Prostate gland (tissue), 2 donors: ENCODE data around the gene PSMB11. TPM values are rescaled to one million over a fixed set of nuclear protein-coding genes. Genes with fewer than 3 reads are reported as not detected.

Experiments
- DNase-seq: peaks from one replicate; pipeline ENCODE4 v3.0.0-alpha.2; 2019; ENCODE audit warnings: low spot score
- H3K27ac ChIP-seq, 2 donors: fragments of 200-600 bp; sonication (generic); 2 replicates each; pipeline ENCODE4 v1.5.1; 2017 to 2019
- H3K27me3 ChIP-seq: fragments of 200-600 bp; sonication (generic); replicated peaks from 2 replicates; pipeline ENCODE4 v1.5.1; 2019; ENCODE audit not compliant: insufficient read depth
- H3K36me3 ChIP-seq, 2 donors: fragments of 200-600 bp; sonication (generic); 1 replicate in 1 of 2; 2 replicates in 1 of 2; pipeline versions ENCODE4 v1.5.1 to v1.8.1; 2017 to 2019
- H3K4me1 ChIP-seq: fragments of 200-600 bp; sonication (generic); replicated peaks from 2 replicates; pipeline ENCODE4 v1.5.1; 2019
- H3K4me3 ChIP-seq, 2 donors: fragments of 200-600 bp; sonication (generic); 2 replicates each; pipeline ENCODE4 v1.5.1; 2017 to 2019
- H3K9me3 ChIP-seq: fragments of 200-600 bp; sonication (generic); 2 replicates; pipeline ENCODE4 v1.5.1; 2017
- POLR2A ChIP-seq: fragments of 450-650 bp; IDR thresholded peaks from one replicate; pipeline ENCODE4 v1.6.1; 2016; ENCODE audit warnings: antibody characterized with exemption, mild to moderate bottlenecking
- POLR2AphosphoS5 ChIP-seq: sonication (generic); formaldehyde crosslinking; IDR thresholded peaks from one replicate; pipeline ENCODE4 v1.6.1; 2017; ENCODE audit warnings: antibody characterized with exemption
- WGBS: methylation state at CpG from one replicate; pipeline ENCODE4 v1.1.5; 2018; 5-methylcytosine and 5-hydroxymethylcytosine counted together
- intact Hi-C: fragments of 100-400 bp; cut with DNase I; formaldehyde crosslinking; loops from one replicate; pipeline ENCODE4 v1.14.2; 2022
- total RNA-seq, 2 donors: library from RNA; depleted of rRNA; stranded (reverse); fragments of >200 nt; gene quantifications; one replicate each; pipeline ENCODE4 v1.1.0, GENCODE V29; 2016
- TF ChIP-seq, protein P1 (sequence below), 4 experiments: fragments of 200-600 bp in 2 of 4; fragments of 450-650 bp in 2 of 4; sonication (generic) in 2 of 4; IDR thresholded peaks; 1 replicate in 3 of 4; 2 replicates in 1 of 4; pipeline ENCODE4 v1.5.1; 2016 to 2019; ENCODE audit warnings: antibody characterized with exemption in 4 of 4, mild to moderate bottlenecking in 2 of 4, moderate library complexity in 2 of 4

The PSMB11 gene
- total RNA-seq, 2 donors from 2014 or later = not detected

DNA sequence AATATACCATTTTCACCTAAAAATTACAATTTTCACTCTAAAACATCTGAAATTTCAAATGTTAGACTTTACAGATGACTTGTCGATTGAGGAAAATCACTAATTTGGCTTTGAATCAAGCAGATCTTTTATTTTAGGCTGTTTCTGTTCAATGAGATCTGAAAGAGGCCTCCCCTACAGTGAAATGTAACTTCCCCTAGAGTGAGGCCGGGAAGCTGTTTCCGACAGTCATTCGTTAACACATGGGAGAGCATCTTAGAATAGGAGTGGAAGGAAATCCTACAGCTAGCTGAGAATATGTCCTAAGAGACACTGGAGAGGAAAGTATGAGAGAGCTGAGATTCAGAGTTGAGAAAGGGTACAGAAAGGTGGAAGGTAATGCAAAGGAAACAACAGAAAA is 26.4 kb upstream of the PSMB11 start:
- no peak for DNase-seq
- Histone ChIP-seq H3K4me3 (no peak overlapping the region), H3K27ac (no peak overlapping the region), H3K36me3 (no peaks in the 10 kb centered on the region), H3K4me1 (no peaks in the 10 kb centered on the region), H3K9me3 (no peaks in the 10 kb centered on the region), H3K27me3 (no peaks in the 10 kb centered on the region)
- WGBS = 94% methylated on average over 4 of the region's 4 CpGs
- TF ChIP-seq POLR2AphosphoS5 = no peak
- TF ChIP-seq POLR2A = no peak
- TF ChIP-seq, protein P1, sequence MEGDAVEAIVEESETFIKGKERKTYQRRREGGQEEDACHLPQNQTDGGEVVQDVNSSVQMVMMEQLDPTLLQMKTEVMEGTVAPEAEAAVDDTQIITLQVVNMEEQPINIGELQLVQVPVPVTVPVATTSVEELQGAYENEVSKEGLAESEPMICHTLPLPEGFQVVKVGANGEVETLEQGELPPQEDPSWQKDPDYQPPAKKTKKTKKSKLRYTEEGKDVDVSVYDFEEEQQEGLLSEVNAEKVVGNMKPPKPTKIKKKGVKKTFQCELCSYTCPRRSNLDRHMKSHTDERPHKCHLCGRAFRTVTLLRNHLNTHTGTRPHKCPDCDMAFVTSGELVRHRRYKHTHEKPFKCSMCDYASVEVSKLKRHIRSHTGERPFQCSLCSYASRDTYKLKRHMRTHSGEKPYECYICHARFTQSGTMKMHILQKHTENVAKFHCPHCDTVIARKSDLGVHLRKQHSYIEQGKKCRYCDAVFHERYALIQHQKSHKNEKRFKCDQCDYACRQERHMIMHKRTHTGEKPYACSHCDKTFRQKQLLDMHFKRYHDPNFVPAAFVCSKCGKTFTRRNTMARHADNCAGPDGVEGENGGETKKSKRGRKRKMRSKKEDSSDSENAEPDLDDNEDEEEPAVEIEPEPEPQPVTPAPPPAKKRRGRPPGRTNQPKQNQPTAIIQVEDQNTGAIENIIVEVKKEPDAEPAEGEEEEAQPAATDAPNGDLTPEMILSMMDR (IDR thresholded peaks at IDR 0.05) = no peak
- intact Hi-C loops = no loop called here

DNA sequence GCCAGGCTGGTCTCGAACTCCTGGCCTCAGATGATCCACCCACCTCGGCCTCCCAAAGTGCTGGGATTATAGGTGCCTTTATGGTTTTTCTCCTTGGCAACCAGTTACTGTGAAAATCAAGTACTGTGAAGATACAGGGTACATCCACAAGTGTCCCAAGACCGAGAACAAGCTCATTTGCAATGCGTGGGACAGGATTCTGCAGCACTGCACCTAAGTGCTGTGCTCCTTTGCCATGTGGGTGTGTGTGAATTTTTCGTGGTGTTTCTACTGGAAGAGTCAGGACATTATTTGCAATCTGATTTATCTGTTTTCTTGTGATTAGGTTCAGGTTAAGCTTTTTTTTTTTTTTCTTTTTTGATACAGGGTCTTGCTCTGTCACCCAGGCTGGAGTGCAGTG is 24.9 kb upstream of the PSMB11 start:
- intact Hi-C loops = no loop called here
- no peak overlapping the region for H3K27ac ChIP-seq
- H3K4me1 ChIP-seq = no peaks in the 10 kb centered on the region
- WGBS = 81% methylated on average over 5 of the region's 5 CpGs
- no peaks in the 10 kb centered on the region for H3K27me3 ChIP-seq
- TF ChIP-seq POLR2AphosphoS5 (no peak), POLR2A (no peak)
- TF ChIP-seq, protein P1 (IDR thresholded peaks at IDR 0.05) = no peak
- H3K4me3 ChIP-seq = no peak overlapping the region
- no peaks in the 10 kb centered on the region for H3K9me3 ChIP-seq
- no peak for DNase-seq
- H3K36me3 ChIP-seq = no peaks in the 10 kb centered on the region

DNA sequence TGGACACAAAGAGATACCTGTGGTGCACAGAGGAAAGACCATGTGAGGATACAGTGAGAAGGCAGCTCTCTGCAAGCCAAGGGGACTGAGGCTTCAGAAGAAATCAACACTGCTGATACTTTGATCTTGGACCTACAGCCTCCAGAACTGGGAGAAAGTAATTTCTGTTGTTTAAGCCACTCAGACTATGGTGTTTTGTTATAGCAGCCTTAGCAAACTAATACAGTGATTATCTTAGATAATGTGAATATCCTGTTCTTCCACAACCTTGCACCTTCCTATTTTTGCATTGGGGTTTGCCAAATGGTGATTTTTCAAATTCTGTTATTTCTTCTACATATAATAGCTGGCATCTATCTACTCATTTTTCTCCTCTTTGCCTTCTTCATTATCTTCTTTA is 23.9 kb upstream of the PSMB11 start:
- Histone ChIP-seq H3K36me3 (no peaks in the 10 kb centered on the region), H3K27me3 (no peaks in the 10 kb centered on the region), H3K9me3 (no peaks in the 10 kb centered on the region), H3K27ac (no peak overlapping the region), H3K4me1 (no peaks in the 10 kb centered on the region), H3K4me3 (no peak overlapping the region)
- TF ChIP-seq POLR2A (no peak), POLR2AphosphoS5 (no peak)
- TF ChIP-seq, protein P1 (IDR thresholded peaks at IDR 0.05) = no peak
- DNase-seq = no peak
- intact Hi-C loops = no loop called here

DNA sequence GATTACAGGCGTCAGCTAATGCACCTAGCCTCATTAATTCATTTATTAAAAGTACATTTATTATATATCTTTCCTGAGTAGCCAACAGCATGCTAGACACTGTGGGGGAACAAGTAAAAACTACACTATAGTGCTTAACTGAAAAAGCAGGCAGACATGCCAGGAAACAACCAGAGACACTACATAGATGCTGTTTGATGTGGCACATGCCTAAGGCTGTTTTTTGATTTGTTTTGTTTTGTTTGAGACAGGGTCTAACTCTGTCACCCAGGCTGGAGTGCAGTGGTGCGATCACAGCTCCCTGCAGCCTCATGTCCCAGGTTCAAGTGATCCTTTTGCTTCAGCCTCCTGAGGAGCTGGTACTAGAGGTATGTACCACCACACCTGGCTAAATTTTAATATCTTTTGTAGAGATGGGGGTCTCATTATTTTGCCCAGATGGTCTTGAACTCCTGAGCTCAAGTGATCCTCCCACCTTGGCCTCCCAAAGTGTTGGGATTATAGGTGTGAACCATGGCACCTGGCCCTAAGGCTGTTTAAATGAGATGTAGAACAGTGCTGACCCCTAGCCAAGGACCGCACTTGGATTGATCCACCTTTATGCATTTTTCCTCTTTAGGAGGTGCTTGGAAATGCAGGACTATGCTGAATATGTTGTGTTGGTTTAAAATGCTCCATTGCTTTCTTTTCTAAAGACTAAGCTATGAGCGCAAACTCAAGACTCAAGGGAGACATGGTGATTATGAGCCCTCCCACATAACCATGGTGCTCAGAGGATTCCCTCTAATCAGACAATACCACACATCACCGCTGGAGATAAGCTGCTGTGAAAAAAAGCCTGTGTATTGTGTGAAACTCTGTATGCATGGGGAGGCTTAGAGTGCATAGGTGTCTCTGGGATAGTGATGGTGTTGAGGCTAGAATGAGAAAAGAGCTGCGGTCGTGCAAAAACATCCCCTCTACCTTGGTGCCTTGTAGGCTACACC is 21.6 kb upstream of the PSMB11 start:
- Histone ChIP-seq H3K9me3 (no peaks in the 10 kb centered on the region), H3K27ac (no peak overlapping the region), H3K4me1 (no peaks in the 10 kb centered on the region), H3K27me3 (no peaks in the 10 kb centered on the region), H3K36me3 (no peaks in the 10 kb centered on the region), H3K4me3 (no peak overlapping the region)
- TF ChIP-seq POLR2A (no peak), POLR2AphosphoS5 (no peak)
- TF ChIP-seq, protein P1 (IDR thresholded peaks at IDR 0.05) = no peak
- WGBS = 91% methylated on average over 7 of the region's 7 CpGs
- no peak for DNase-seq
- intact Hi-C loops = no loop called here

GRCh38 chr14:23021434-23021833 is 20.6 kb upstream of the PSMB11 start:
- Histone ChIP-seq H3K27me3 (no peaks in the 10 kb centered on the region), H3K9me3 (no peaks in the 10 kb centered on the region), H3K27ac (no peak overlapping the region), H3K36me3 (no peaks in the 10 kb centered on the region), H3K4me3 (no peak overlapping the region), H3K4me1 (no peaks in the 10 kb centered on the region)
- 65% methylated on average over 9 of the region's 9 CpGs for WGBS
- intact Hi-C loops = no loop called here
- TF ChIP-seq POLR2AphosphoS5 = no peak
- TF ChIP-seq POLR2A = no peak
- TF ChIP-seq, protein P1 (IDR thresholded peaks at IDR 0.05) = no peak
- no peak for DNase-seq
